Neural progenitor cell (in vitro differentiated cells): ENCODE measurements around the gene PSMD2. TPM values are rescaled to one million over a fixed set of nuclear protein-coding genes. Genes with fewer than 3 reads are reported as not detected.
A peak's percentile ranks its signal among the peaks of the same experiment; 100 is the strongest.

ENCODE experiments used
- DNase-seq: peaks from one replicate; pipeline ENCODE4 v3.0.0-alpha.2; 2016; ENCODE audit warnings: low spot score
- H2AFZ ChIP-seq: fragments of 200-600 bp; sonication (generic); replicated peaks from 2 replicates; pipeline ENCODE4 v1.6.1; 2016; ENCODE audit warnings: antibody characterized with exemption
- H3F3A ChIP-seq: fragments of 200-600 bp; sonication (generic); 2 replicates; pipeline ENCODE4 v1.6.1; 2016; ENCODE audit warnings: antibody characterized with exemption, low read depth
- H3K27ac ChIP-seq: fragments of 200-600 bp; sonication (generic); 2 replicates; pipeline ENCODE4 v1.5.1; 2016; ENCODE audit warnings: mild to moderate bottlenecking
- H3K27me3 ChIP-seq: fragments of 200-600 bp; sonication (generic); 2 replicates; pipeline ENCODE4 v1.6.1; 2016; ENCODE audit warnings: mild to moderate bottlenecking, moderate library complexity
- H3K36me3 ChIP-seq: fragments of 200-600 bp; sonication (generic); 2 replicates; pipeline ENCODE4 v1.5.1; 2016
- H3K4me1 ChIP-seq: fragments of 200-600 bp; sonication (generic); 2 replicates; pipeline ENCODE4 v1.6.1; 2016; ENCODE audit warnings: mixed run types
- H3K4me2 ChIP-seq: fragments of 200-600 bp; sonication (generic); 2 replicates; pipeline ENCODE4 v1.6.1; 2016
- H3K4me3 ChIP-seq: fragments of 200-600 bp; sonication (generic); 2 replicates; pipeline ENCODE4 v1.5.1; 2016
- H3K79me2 ChIP-seq: fragments of 200-600 bp; sonication (generic); 2 replicates; pipeline ENCODE4 v1.6.1; 2016; ENCODE audit warnings: low read depth
- H3K9ac ChIP-seq: fragments of 200-600 bp; sonication (generic); 2 replicates; pipeline ENCODE4 v1.6.1; 2016
- H3K9me3 ChIP-seq: fragments of 200-600 bp; sonication (generic); 2 replicates; pipeline ENCODE4 v1.5.1; 2016; ENCODE audit warnings: low read depth
- H4K20me1 ChIP-seq: fragments of 200-600 bp; sonication (generic); 2 replicates; pipeline ENCODE4 v1.6.1; 2016; ENCODE audit warnings: low read depth
- H3K27ac Mint-ChIP-seq: 3 replicates; pipeline ENCODE4 v1.8.0; 2021; ENCODE audit warnings: mixed read lengths
- H3K27me3 Mint-ChIP-seq: 2 replicates; pipeline ENCODE4 v1.8.0; 2022; ENCODE audit warnings: low read depth, mild to moderate bottlenecking, inconsistent platforms, moderate library complexity, mixed read lengths; ENCODE audit not compliant: insufficient read depth
- H3K36me3 Mint-ChIP-seq: 3 replicates; pipeline ENCODE4 v1.8.0; 2021; ENCODE audit warnings: mixed read lengths
- H3K4me1 Mint-ChIP-seq: 3 replicates; pipeline ENCODE4 v1.8.0; 2021; ENCODE audit warnings: mixed read lengths
- H3K4me3 Mint-ChIP-seq: 3 replicates; pipeline ENCODE4 v1.8.0; 2021; ENCODE audit warnings: mild to moderate bottlenecking, moderate library complexity, mixed read lengths
- H3K9me3 Mint-ChIP-seq: 3 replicates; pipeline ENCODE4 v1.8.0; 2020; ENCODE audit warnings: mixed read lengths
- CTCF ChIP-seq: fragments of 200-600 bp; sonication (generic); IDR thresholded peaks from 2 replicates; pipeline ENCODE4 v1.5.1; 2017; ENCODE audit warnings: antibody characterized with exemption, mild to moderate bottlenecking
- EZH2 ChIP-seq: fragments of 200-600 bp; sonication (generic); IDR thresholded peaks from 2 replicates; pipeline ENCODE4 v1.6.1; 2017; ENCODE audit warnings: antibody characterized with exemption, mild to moderate bottlenecking, moderate library complexity
- EZH2phosphoT487 ChIP-seq: fragments of 200-600 bp; sonication (generic); IDR thresholded peaks from 2 replicates; pipeline ENCODE4 v1.6.1; 2017; ENCODE audit warnings: antibody characterized with exemption
- total RNA-seq: library from RNA; depleted of rRNA; stranded (reverse); fragments of >200 nt; gene quantifications from 2 replicates; pipeline ENCODE4 v1.2.3, GENCODE V29; 2015; ENCODE audit warnings: low replicate concordance

PSMD2 gene
- total RNA-seq, 1 donor from 2014 or later: 234 TPM

- no peak overlapping the region for H3K27ac ChIP-seq
- DNase-seq: no peak
- Mint-ChIP-seq H3K27me3 (peaks cover 18% of the 10 kb centered on the region), H3K4me1 (peaks cover 9% of the 10 kb centered on the region), H3K27ac (no peak overlapping the region), H3K36me3 (no peaks in the 10 kb centered on the region), H3K9me3 (no peaks in the 10 kb centered on the region), H3K4me3 (no peak overlapping the region)
- TF ChIP-seq CTCF (no peak), EZH2phosphoT487 (no peak), EZH2 (no peak)
- H3F3A ChIP-seq: no peaks in the 10 kb centered on the region
- no peak overlapping the region for H3K9ac ChIP-seq
- H3K36me3 ChIP-seq: no peaks in the 10 kb centered on the region
- H3K27me3 ChIP-seq: peaks cover 56% of the 10 kb centered on the region
- no peaks in the 10 kb centered on the region for H4K20me1 ChIP-seq
- H3K4me3 ChIP-seq: no peak overlapping the region
- no peaks in the 10 kb centered on the region for H3K9me3 ChIP-seq
- H3K79me2 ChIP-seq: no peaks in the 10 kb centered on the region
- H2AFZ ChIP-seq: no peak overlapping the region
- no peak overlapping the region for H3K4me2 ChIP-seq
- no peaks in the 10 kb centered on the region for H3K4me1 ChIP-seq
Observed at GRCh38 chr3:184272269-184272668, 26.8 kb upstream of the PSMD2 start.

GRCh38 chr3:184275381-184275701 is 23.7 kb upstream of the PSMD2 start:
- Mint-ChIP-seq H3K4me1 (peaks cover 9% of the 10 kb centered on the region), H3K4me3 (no peak overlapping the region), H3K27me3 (peaks cover 33% of the 10 kb centered on the region), H3K9me3 (no peaks in the 10 kb centered on the region), H3K27ac (no peak overlapping the region), H3K36me3 (no peaks in the 10 kb centered on the region)
- no peak for DNase-seq
- Histone ChIP-seq H3K9ac (no peak overlapping the region), H3K27me3 (peaks cover 54% of the 10 kb centered on the region), H3K4me1 (no peaks in the 10 kb centered on the region), H3K36me3 (no peaks in the 10 kb centered on the region), H2AFZ (no peak overlapping the region), H4K20me1 (no peaks in the 10 kb centered on the region), H3K27ac (no peak overlapping the region), H3K79me2 (no peaks in the 10 kb centered on the region), H3F3A (no peaks in the 10 kb centered on the region), H3K4me3 (peak overlapping the region; percentile 22), H3K9me3 (no peaks in the 10 kb centered on the region), H3K4me2 (peak overlapping the region; percentile 66)
- TF ChIP-seq EZH2phosphoT487: no peak
- no peak for TF ChIP-seq EZH2
- TF ChIP-seq CTCF: no peak

- Histone ChIP-seq H3K4me2 (peak within 1 kb of the TSS; percentile 66), H3K9me3 (no peaks in the 10 kb centered on the region), H2AFZ (peak within 1 kb of the TSS; percentile 76), H4K20me1 (no peaks in the 10 kb centered on the region), H3K79me2 (no peaks in the 10 kb centered on the region), H3K27ac (no peak within 1 kb of the TSS), H3K9ac (no peak within 1 kb of the TSS), H3K36me3 (no peaks in the 10 kb centered on the region), H3K4me3 (peak within 1 kb of the TSS; percentile 22), H3F3A (no peaks in the 10 kb centered on the region), H3K4me1 (no peaks in the 10 kb centered on the region), H3K27me3 (peaks cover 54% of the 10 kb centered on the region)
- Mint-ChIP-seq H3K36me3 (no peaks in the 10 kb centered on the region), H3K27me3 (peaks cover 34% of the 10 kb centered on the region), H3K9me3 (no peaks in the 10 kb centered on the region), H3K4me1 (peaks cover 9% of the 10 kb centered on the region), H3K27ac (no peak within 1 kb of the TSS), H3K4me3 (no peak within 1 kb of the TSS)
- no peak for DNase-seq
- TF ChIP-seq EZH2: peak; percentile 37
- no peak for TF ChIP-seq CTCF
Observed at GRCh38 chr3:184275961-184276910, 22.8 kb upstream of the PSMD2 start, which contains the start of gene ECE2. Gene ECE2 (plus strand): TSS chr3:184276022. CDS start chr3:184276154, 132 bp downstream.
